GM12892 (cell line): ENCODE results near the gene FSTL1.

Experiments
- POLR2A ChIP-seq: IDR thresholded peaks from 2 replicates; pipeline ENCODE4 v1.6.1; 2011; ENCODE audit warnings: low read depth, low read length, control low read depth
- POLR2AphosphoS5 ChIP-seq: IDR thresholded peaks from 2 replicates; pipeline ENCODE4 v1.6.1; 2011; ENCODE audit warnings: low read depth, low read length, control low read depth
- TAF1 ChIP-seq: IDR thresholded peaks from 2 replicates; pipeline ENCODE4 v1.6.1; 2011; ENCODE audit warnings: low read depth, mild to moderate bottlenecking, control low read depth, low read length, borderline replicate concordance

DNA sequence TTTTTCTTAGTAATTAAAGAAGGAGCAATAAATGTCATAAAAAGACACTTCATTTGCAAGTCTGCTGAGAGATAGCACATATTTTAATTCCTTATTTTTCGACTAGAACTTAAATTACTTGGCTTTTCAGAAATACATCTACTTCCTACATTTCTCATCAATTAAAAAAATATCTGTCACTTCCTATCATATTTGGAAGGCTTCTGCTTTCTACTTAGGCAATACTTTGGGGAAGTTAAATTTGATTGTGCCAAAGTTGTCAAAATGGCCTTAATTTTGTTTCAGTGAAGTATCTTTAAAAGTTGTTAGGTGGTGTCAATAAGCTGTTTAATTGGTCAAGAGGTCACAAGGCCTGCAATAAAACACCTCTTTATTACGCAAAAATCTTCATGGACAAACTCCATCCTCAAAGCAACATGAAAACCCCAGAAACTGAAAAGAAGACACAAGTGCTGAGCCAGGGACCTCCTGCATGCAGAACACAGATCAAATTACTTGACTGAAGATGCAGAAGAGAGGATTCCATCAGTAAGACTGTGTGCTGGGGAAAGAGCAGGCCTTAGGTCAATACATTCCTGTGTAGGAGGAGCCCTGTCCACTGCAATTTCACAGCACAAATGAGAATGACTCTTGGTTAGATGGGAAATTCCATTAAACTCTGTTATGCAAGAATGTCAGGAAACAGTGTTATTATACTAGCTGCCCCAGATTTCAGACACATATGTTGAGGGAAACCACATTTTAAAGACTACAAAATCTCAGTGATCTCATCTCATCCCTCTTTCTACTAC lies 48.0 kb upstream of the FSTL1 start:
- no peak for TF ChIP-seq POLR2A
- TF ChIP-seq POLR2AphosphoS5 = no peak
- no peak for TF ChIP-seq TAF1
